ENCODE measurements around the gene PLEKHN1.

PLEKHN1 gene

DNA sequence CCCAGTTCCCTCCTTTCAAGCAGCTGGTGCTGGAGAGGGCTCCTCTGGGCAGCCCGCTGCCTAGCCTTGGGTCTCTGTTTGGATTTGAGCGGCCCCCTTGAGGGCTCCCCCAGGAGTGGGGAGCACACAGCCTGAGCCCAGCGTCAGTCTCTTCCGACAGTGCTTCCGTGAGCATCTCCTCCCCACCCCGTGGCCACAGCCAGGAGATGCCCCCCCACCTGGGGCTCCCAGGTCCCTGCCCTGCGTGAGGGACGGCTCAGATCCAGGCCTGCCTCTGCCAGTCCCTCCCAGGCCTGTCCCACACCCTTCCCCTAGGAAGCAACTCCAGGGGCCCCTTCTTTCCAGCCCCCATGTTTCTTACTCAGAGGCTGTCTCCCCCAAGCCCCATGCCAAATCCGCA, 39.0 kb upstream of the PLEKHN1 start:
- Histone ChIP-seq H3K4me1 (ENCODE audit: low read length) (no peaks in the 10 kb centered on the region), H3K36me3 (replicated peaks; ENCODE audit: low read depth, low read length) (no peaks in the 10 kb centered on the region), H3K9me3 (ENCODE audit: insufficient read depth, low read length) (no peaks in the 10 kb centered on the region), H3K79me2 (ENCODE audit: low read length) (no peaks in the 10 kb centered on the region), H3K4me2 (ENCODE audit: low read length) (no peak overlapping the region), H3K9ac (ENCODE audit: low read length) (no peak overlapping the region), H3K27ac (ENCODE audit: low read length) (no peak overlapping the region), H4K20me1 (ENCODE audit: insufficient read depth, low read length) (no peaks in the 10 kb centered on the region), H3K27me3 (ENCODE audit: low read depth, low read length) (peaks cover 8% of the 10 kb centered on the region; the same call in 1 of the 2 replicates), H3K4me3 (ENCODE audit: low read length) (no peak overlapping the region), H2AFZ (ENCODE audit: low read depth, low read length) (no peak overlapping the region)
- TF ChIP-seq, protein P1, sequence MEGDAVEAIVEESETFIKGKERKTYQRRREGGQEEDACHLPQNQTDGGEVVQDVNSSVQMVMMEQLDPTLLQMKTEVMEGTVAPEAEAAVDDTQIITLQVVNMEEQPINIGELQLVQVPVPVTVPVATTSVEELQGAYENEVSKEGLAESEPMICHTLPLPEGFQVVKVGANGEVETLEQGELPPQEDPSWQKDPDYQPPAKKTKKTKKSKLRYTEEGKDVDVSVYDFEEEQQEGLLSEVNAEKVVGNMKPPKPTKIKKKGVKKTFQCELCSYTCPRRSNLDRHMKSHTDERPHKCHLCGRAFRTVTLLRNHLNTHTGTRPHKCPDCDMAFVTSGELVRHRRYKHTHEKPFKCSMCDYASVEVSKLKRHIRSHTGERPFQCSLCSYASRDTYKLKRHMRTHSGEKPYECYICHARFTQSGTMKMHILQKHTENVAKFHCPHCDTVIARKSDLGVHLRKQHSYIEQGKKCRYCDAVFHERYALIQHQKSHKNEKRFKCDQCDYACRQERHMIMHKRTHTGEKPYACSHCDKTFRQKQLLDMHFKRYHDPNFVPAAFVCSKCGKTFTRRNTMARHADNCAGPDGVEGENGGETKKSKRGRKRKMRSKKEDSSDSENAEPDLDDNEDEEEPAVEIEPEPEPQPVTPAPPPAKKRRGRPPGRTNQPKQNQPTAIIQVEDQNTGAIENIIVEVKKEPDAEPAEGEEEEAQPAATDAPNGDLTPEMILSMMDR (IDR thresholded peaks at IDR 0.05; ENCODE audit: low read depth, low read length) = no peak
- no peak for TF ChIP-seq EZH2phosphoT487 (IDR thresholded peaks at IDR 0.05; ENCODE audit: low read depth)

DNA sequence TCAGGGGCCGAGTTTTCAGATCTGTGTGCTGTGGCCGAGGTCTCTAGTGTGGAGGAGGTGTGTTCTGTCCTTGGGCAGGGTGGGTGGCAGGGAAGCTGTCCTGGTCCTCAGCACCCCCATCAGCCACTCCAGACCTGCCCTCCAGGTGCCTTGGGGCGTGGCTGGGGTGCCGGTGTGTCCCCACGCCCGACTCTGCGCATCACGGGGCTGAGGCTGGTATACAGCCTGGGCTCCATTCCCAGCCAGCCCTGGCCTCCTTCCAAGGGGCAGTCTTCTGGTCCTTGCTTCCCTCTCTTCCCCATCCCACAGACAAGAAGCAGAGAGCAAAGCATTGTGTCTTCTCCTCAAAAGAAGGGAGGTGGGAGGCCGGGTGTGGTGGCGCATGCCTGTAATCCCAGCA, 38.5 kb upstream of the PLEKHN1 start:
- Histone ChIP-seq H3K4me3 (ENCODE audit: low read length) (no peak overlapping the region), H3K27me3 (ENCODE audit: low read depth, low read length) (peaks cover 8% of the 10 kb centered on the region; the same call in 1 of the 2 replicates), H3K4me1 (ENCODE audit: low read length) (no peaks in the 10 kb centered on the region), H3K9ac (ENCODE audit: low read length) (no peak overlapping the region), H3K36me3 (replicated peaks; ENCODE audit: low read depth, low read length) (no peaks in the 10 kb centered on the region), H3K9me3 (ENCODE audit: insufficient read depth, low read length) (no peaks in the 10 kb centered on the region), H3K79me2 (ENCODE audit: low read length) (no peaks in the 10 kb centered on the region), H2AFZ (ENCODE audit: low read depth, low read length) (no peak overlapping the region), H3K27ac (ENCODE audit: low read length) (no peak overlapping the region), H3K4me2 (ENCODE audit: low read length) (no peak overlapping the region), H4K20me1 (ENCODE audit: insufficient read depth, low read length) (no peaks in the 10 kb centered on the region)
- TF ChIP-seq, protein P1 (IDR thresholded peaks at IDR 0.05; ENCODE audit: low read depth, low read length) = no peak
- no peak for TF ChIP-seq EZH2phosphoT487 (IDR thresholded peaks at IDR 0.05; ENCODE audit: low read depth)

- H3K4me1 ChIP-seq (ENCODE audit: low read length) = no peaks in the 10 kb centered on the region
- no peak overlapping the region for H3K27ac ChIP-seq (ENCODE audit: low read length)
- H3K27me3 ChIP-seq (ENCODE audit: low read depth, low read length) = peaks cover 8% of the 10 kb centered on the region; the same call in 1 of the 2 replicates
- no peaks in the 10 kb centered on the region for H4K20me1 ChIP-seq (ENCODE audit: insufficient read depth, low read length)
- H3K9me3 ChIP-seq (ENCODE audit: insufficient read depth, low read length) = no peaks in the 10 kb centered on the region
- no peak overlapping the region for H3K4me3 ChIP-seq (ENCODE audit: low read length)
- H3K36me3 ChIP-seq (replicated peaks; ENCODE audit: low read depth, low read length) = no peaks in the 10 kb centered on the region
- H3K9ac ChIP-seq (ENCODE audit: low read length) = no peak overlapping the region
- no peak overlapping the region for H2AFZ ChIP-seq (ENCODE audit: low read depth, low read length)
- H3K79me2 ChIP-seq (ENCODE audit: low read length) = no peaks in the 10 kb centered on the region
- no peak overlapping the region for H3K4me2 ChIP-seq (ENCODE audit: low read length)
- TF ChIP-seq EZH2phosphoT487 (IDR thresholded peaks at IDR 0.05; ENCODE audit: low read depth) = no peak
- TF ChIP-seq, protein P1 (IDR thresholded peaks at IDR 0.05; ENCODE audit: low read depth, low read length) = no peak
Observed at GRCh38 chr1:928825-929661, 37.2 kb upstream of the PLEKHN1 start.

- Histone ChIP-seq H3K79me2 (ENCODE audit: low read length) (no peaks in the 10 kb centered on the region), H3K4me1 (ENCODE audit: low read length) (no peaks in the 10 kb centered on the region), H3K27me3 (ENCODE audit: low read depth, low read length) (peaks cover 8% of the 10 kb centered on the region; the same call in 1 of the 2 replicates), H3K9ac (ENCODE audit: low read length) (no peak overlapping the region), H3K4me3 (ENCODE audit: low read length) (no peak overlapping the region), H3K9me3 (ENCODE audit: insufficient read depth, low read length) (no peaks in the 10 kb centered on the region), H3K36me3 (replicated peaks; ENCODE audit: low read depth, low read length) (no peaks in the 10 kb centered on the region), H3K4me2 (ENCODE audit: low read length) (no peak overlapping the region), H2AFZ (ENCODE audit: low read depth, low read length) (no peak overlapping the region), H3K27ac (ENCODE audit: low read length) (no peak overlapping the region), H4K20me1 (ENCODE audit: insufficient read depth, low read length) (no peaks in the 10 kb centered on the region)
- TF ChIP-seq, protein P1 (IDR thresholded peaks at IDR 0.05; ENCODE audit: low read depth, low read length) = no peak
- no peak for TF ChIP-seq EZH2phosphoT487 (IDR thresholded peaks at IDR 0.05; ENCODE audit: low read depth)
Observed at GRCh38 chr1:929712-930632, 36.3 kb upstream of the PLEKHN1 start.

Data from OCI-LY3 (cell line).